Stomach (tissue), 9 donors: ENCODE data around the gene MAP1S. TPM values are rescaled to one million over a fixed set of nuclear protein-coding genes. Genes with fewer than 3 reads are reported as not detected.
"Not testable (repeated sequence)": the region's sequence is repeated elsewhere in the genome, so short reads cannot be mapped to it uniquely, and the experiment has no call there.

ENCODE experiments used
- DNase-seq, 2 donors: peaks; one replicate each; pipeline versions ENCODE4 v3.0.0 to v3.0.0-alpha.2; 2013 to 2019
- H3K27ac ChIP-seq, 5 donors: fragments of 200-600 bp in 4 of 5; sonication (generic) in 4 of 5; one replicate each; pipeline ENCODE4 v1.5.1; 2013 to 2019; ENCODE audit warnings: mild to moderate bottlenecking in 1 of 5, moderate library complexity in 1 of 5
- H3K27me3 ChIP-seq, 3 donors: fragments of 200-600 bp; sonication (generic); one replicate each; pipeline ENCODE4 v1.5.1; 2017 to 2019; ENCODE audit warnings: mixed run types in 1 of 3
- H3K36me3 ChIP-seq, 4 donors: fragments of 200-600 bp; sonication (generic); 1 replicate in 3 of 4; 2 replicates in 1 of 4; pipeline ENCODE4 v1.5.1; 2016 to 2019
- H3K4me1 ChIP-seq, 4 donors: fragments of 200-600 bp; sonication (generic); one replicate each; pipeline ENCODE4 v1.5.1; 2016 to 2019
- H3K4me3 ChIP-seq, 4 donors: fragments of 200-600 bp; sonication (generic) in 3 of 4; one replicate each; pipeline ENCODE4 v1.5.1; 2016 to 2019; ENCODE audit warnings: mild to moderate bottlenecking in 1 of 4
- H3K9me3 ChIP-seq, 4 donors: fragments of 200-600 bp; sonication (generic); one replicate each; pipeline ENCODE4 v1.5.1; 2016 to 2019
- EP300 ChIP-seq: sonication (generic); formaldehyde crosslinking; IDR thresholded peaks from one replicate; pipeline ENCODE4 v1.6.1; 2017; ENCODE audit warnings: antibody characterized with exemption
- POLR2A ChIP-seq, 4 donors: fragments of 450-650 bp; IDR thresholded peaks; one replicate each; pipeline ENCODE4 v1.6.1; 2016; ENCODE audit warnings: antibody characterized with exemption in 4 of 4, control low read depth in 2 of 4, mild to moderate bottlenecking in 1 of 4, moderate library complexity in 1 of 4
- POLR2AphosphoS5 ChIP-seq, 3 donors: sonication (generic); formaldehyde crosslinking; IDR thresholded peaks; one replicate each; pipeline ENCODE4 v1.6.1; 2016; ENCODE audit warnings: antibody characterized with exemption in 3 of 3
- WGBS, 5 donors: extraction: QIAGEN DNeasy Blood & Tissue Kit in 3 of 5; methylation state at CpG; one replicate each; pipeline versions ENCODE4 v1.1.5 to v1.1.7; 2013 to 2018; 5-methylcytosine and 5-hydroxymethylcytosine counted together
- intact Hi-C: fragments of 100-400 bp; cut with DNase I; formaldehyde crosslinking; loops from one replicate; pipeline ENCODE4 v1.15.1; 2023; ENCODE audit warnings: low total_unique reads
- polyA plus RNA-seq, 3 donors: library from polyadenylated mRNA; stranded (reverse); fragments of 200-250 nt; gene quantifications; one replicate each; pipeline ENCODE4 v1.2.3, GENCODE V29; 2013
- total RNA-seq, 5 donors: library from RNA; depleted of rRNA; stranded (reverse); fragments of >200 nt; gene quantifications; one replicate each; pipeline versions ENCODE4 v1.1.0 to v1.2.3, GENCODE V29; 2014 to 2016
- TF ChIP-seq, protein P1 (sequence below), 7 experiments: fragments of 450-650 bp in 4 of 7; fragments of 200-600 bp in 3 of 7; sonication (generic) in 3 of 7; IDR thresholded peaks; one replicate each; pipeline ENCODE4 v1.5.1; 2016 to 2019; ENCODE audit warnings: antibody characterized with exemption in 7 of 7, control low read depth in 2 of 7, mild to moderate bottlenecking in 1 of 7
- donor health status: healthy with polysubstance abuse.
- donor health status: Bipolar disorder and iron deficiency.
- donor health status: healthy.

Gene MAP1S
- total and polyA plus RNA-seq, 8 donors = 8.3 to 193 (median 27.8) TPM

DNA sequence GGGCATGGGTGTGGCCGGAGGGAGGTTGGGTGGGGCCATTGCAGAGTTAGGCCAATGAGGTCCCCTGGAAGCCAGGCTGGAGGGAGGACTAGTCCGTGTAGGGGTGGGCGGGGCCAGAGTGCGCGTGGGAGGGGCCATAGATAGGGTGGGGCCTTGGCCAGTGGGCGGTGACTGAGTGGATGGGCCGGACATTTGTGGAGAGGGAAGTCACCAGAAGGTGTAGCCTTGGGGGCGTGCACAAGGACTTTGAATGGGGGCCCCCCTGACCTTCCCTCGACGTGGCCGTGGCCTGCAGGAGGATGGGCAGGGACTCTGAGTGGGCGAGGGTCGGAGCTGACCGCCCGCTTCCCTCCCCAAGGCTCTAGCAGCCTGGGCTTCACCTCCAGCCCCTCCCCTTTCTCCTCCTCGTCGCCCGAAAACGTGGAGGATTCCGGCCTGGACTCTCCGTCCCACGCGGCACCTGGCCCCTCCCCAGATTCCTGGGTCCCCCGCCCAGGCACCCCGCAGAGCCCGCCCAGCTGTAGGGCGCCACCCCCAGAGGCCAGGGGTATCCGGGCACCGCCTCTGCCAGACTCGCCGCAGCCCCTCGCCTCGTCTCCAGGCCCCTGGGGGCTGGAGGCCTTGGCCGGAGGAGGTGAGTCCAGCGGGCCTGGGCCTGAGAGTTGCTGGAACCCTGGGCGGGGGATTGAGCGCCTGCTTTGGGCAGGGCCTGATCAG, 59.1 kb downstream of the MAP1S start:
- intact Hi-C loops = no loop called here
- peak overlapping the region in 2 of 5 donors; percentile 15 to 65 for H3K27ac ChIP-seq

DNA sequence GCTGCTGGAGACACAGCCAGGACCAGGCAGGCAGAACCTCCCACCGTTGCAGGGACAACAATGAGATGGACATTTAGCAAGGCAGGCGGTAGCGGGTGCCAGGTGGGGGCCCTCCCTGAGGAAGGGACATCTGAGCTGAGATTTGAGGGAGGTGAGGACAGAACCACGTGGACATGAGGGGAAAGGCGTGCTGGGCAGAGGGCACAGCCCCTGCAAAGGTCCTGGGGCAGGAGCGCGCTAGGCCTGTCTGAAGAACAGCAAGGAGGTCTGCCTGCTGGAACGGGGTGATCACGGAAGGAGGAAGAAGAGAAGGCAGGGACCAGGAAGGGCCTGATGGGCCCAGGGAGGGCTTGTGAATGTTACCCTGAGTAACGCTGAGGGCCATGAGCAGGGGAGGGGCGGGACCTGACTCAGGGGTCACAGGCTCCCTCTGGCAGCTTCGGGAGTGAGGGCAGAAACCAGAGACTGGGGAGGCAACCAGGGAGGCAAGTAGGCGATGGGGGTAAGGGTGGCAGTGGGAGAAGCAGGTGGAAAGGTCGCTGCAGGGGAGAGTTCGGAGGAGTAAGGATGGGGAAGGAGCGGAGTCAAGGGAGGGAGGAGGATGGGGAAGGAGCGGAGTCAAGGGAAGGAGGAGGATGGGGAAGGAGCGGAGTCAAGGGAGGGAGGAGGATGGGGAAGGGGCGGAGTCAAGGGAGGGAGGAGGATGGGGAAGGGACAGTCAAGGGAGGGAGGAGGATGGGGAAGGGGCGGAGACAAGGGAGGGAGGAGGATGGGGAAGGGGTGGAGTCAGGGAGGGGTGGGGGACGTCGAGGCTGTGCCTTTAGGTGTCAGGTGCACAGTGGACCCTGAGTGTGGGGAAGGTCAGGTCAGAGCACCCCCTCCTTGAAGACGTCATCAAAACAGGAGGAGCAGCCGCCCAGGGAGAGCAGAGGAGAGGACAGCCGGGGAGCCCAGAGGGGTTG, 60.0 kb downstream of the MAP1S start:
- Histone ChIP-seq H3K36me3 (peaks cover 0 to 5% (median 0%) of the 10 kb centered on the region in 4 donors), H3K4me3 (peak overlapping the region in 3 of 4 donors; percentile 34 to 47 (median 39)), H3K27ac (peak overlapping the region in 2 of 5 donors; percentile 15 to 65), H3K27me3 (peaks cover 0 to 55% (median 4%) of the 10 kb centered on the region in 3 donors), H3K4me1 (peaks cover 0 to 27% (median 20%) of the 10 kb centered on the region in 4 donors), H3K9me3 (no peaks in the 10 kb centered on the region)
- peak in 1 of 2 donors; percentile 73 for DNase-seq
- WGBS, 5 donors = 15 to 26% (median 21%) methylated on average over 25 of the region's 25 CpGs
- no peak for TF ChIP-seq POLR2A (IDR thresholded peaks at IDR 0.05)
- TF ChIP-seq, protein P1, sequence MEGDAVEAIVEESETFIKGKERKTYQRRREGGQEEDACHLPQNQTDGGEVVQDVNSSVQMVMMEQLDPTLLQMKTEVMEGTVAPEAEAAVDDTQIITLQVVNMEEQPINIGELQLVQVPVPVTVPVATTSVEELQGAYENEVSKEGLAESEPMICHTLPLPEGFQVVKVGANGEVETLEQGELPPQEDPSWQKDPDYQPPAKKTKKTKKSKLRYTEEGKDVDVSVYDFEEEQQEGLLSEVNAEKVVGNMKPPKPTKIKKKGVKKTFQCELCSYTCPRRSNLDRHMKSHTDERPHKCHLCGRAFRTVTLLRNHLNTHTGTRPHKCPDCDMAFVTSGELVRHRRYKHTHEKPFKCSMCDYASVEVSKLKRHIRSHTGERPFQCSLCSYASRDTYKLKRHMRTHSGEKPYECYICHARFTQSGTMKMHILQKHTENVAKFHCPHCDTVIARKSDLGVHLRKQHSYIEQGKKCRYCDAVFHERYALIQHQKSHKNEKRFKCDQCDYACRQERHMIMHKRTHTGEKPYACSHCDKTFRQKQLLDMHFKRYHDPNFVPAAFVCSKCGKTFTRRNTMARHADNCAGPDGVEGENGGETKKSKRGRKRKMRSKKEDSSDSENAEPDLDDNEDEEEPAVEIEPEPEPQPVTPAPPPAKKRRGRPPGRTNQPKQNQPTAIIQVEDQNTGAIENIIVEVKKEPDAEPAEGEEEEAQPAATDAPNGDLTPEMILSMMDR (IDR thresholded peaks at IDR 0.05) = no peak
- TF ChIP-seq EP300 = no peak
- TF ChIP-seq POLR2AphosphoS5 (IDR thresholded peaks at IDR 0.05) = no peak
- intact Hi-C loops = no loop called here

More for the DNA sequence above, 59.1 kb downstream of the MAP1S start:
- peak; percentile 74 to 79 for DNase-seq
- Histone ChIP-seq H3K36me3 (peaks cover 0 to 5% (median 0%) of the 10 kb centered on the region in 4 donors), H3K4me1 (peaks cover 0 to 22% (median 17%) of the 10 kb centered on the region in 4 donors), H3K27me3 (peaks cover 0 to 50% (median 4%) of the 10 kb centered on the region in 3 donors), H3K9me3 (no peaks in the 10 kb centered on the region), H3K4me3 (peak overlapping the region; percentile 23 to 47 (median 36))
- TF ChIP-seq POLR2AphosphoS5 (IDR thresholded peaks at IDR 0.05) (no peak), EP300 (no peak)
- TF ChIP-seq, protein P1 (IDR thresholded peaks at IDR 0.05) = no peak
- 12 to 19% (median 14%) methylated on average over 23 to 37 of the region's 37 CpGs for WGBS, 5 donors

DNA sequence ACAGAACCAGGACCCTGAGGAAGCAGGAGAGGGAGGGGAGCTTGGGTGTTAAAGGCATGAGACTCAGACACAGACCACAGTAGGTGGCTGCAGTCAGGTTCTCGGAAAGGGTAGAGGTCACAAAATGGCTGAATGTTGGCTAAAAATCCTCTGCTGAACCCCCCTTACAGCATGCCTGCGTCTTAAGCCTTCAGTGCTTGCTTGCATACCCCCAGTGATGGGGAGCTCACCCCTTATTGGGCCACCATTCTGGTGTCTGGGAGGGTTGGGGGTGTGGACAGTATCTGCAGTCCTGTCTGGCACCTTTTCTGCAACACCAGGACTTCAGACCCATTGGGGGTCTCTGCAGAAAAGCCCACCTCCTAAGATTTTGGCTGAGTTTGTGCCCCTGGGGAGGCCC, 61.5 kb downstream of the MAP1S start:
- peaks cover 0 to 31% (median 21%) of the 10 kb centered on the region in 4 donors for H3K4me1 ChIP-seq
- intact Hi-C loops = no loop called here
- TF ChIP-seq EP300 = no peak
- no peak overlapping the region for H3K4me3 ChIP-seq
- H3K9me3 ChIP-seq = no peaks in the 10 kb centered on the region
- WGBS, 5 donors = 71 to 100% (median 96%) methylated on average over 1 to 2 of the region's 2 CpGs
- DNase-seq = no peak
- peaks cover 0 to 10% (median 0%) of the 10 kb centered on the region in 4 donors for H3K36me3 ChIP-seq
- H3K27ac ChIP-seq = no peak overlapping the region
- peaks cover 0 to 62% (median 4%) of the 10 kb centered on the region in 3 donors for H3K27me3 ChIP-seq

DNA sequence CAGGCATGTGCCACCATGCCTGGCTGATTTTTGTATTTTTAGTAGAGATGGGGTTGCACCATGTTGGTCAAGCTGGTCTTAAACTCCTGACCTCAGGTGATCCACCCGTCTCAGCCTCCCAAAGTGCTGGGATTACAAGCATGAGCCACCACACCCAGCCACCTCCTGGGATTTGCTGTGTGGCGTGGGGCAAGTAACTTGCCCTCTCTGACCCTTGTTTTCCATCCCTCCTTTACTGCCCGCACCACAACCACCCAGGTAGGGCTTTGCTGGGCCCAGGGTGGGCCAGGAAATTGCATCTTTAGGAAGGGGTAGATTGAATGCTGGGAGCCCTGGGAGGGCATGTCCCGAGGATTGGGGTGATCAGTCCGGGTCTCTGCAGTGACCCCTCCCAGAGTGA, 64.4 kb downstream of the MAP1S start:
- H3K4me3 ChIP-seq, intact Hi-C loops: not testable (repeated sequence)
- WGBS, 5 donors = 61 to 77% (median 71%) methylated on average over 5 of the region's 5 CpGs

More for the DNA sequence above, 64.4 kb downstream of the MAP1S start:
- not testable (repeated sequence) for H3K36me3 ChIP-seq, H3K27ac ChIP-seq, DNase-seq, H3K9me3 ChIP-seq
- Histone ChIP-seq H3K27me3 (peaks cover 0 to 43% (median under 1%) of the 10 kb centered on the region in 3 donors), H3K4me1 (peaks cover 0 to 22% (median 13%) of the 10 kb centered on the region in 4 donors)

Other genes starting within 250 kb of the MAP1S start
- gene SLC27A1, start 249.0 kb upstream of the MAP1S start, total RNA-seq = 100 to 1,000 TPM in 1 of 5 donors, 10 to 100 TPM in 3, 1 to 10 TPM in 1; 5.5 to 116 (median 43.8) TPM
- 10 to 100 TPM in 1 of 3 donors, 1 to 10 TPM in 2; 4.0 to 12.7 (median 9.0) TPM for gene SLC27A1, start 249.0 kb upstream of the MAP1S start, polyA plus RNA-seq
- 100 to 1,000 TPM in 1 of 5 donors, 10 to 100 TPM in 3, 1 to 10 TPM in 1; 2.9 to 258 (median 32.9) TPM for gene PGLS, start 207.8 kb upstream of the MAP1S start, total RNA-seq
- 100 to 1,000 TPM in 2 of 3 donors, 10 to 100 TPM in 1; 85.0 to 120 (median 114) TPM for gene PGLS, start 207.8 kb upstream of the MAP1S start, polyA plus RNA-seq
- 100 to 1,000 TPM in 1 of 5 donors, 10 to 100 TPM in 4; 29.6 to 273 (median 43.6) TPM for gene COLGALT1, start 163.8 kb upstream of the MAP1S start, total RNA-seq
- 10 to 100 TPM; 15.1 to 36.3 (median 18.0) TPM for gene COLGALT1, start 163.8 kb upstream of the MAP1S start, polyA plus RNA-seq
- 1 to 10 TPM in 1 of 5 donors, under 1 TPM in 3, not detected in 1; under 0.01 to 2.2 (median 0.44) TPM for gene UNC13A, start 31.1 kb upstream of the MAP1S start, total RNA-seq
- gene UNC13A, start 31.1 kb upstream of the MAP1S start, polyA plus RNA-seq = under 1 TPM; 0.08 to 0.31 (median 0.15) TPM
- gene FCHO1, start 32.0 kb downstream of the MAP1S start, total RNA-seq = 1 to 10 TPM in 3 of 5 donors, under 1 TPM in 1, not detected in 1; 0.55 to 9.3 (median 2.0) TPM
- under 1 TPM; 0.53 to 0.92 (median 0.75) TPM for gene FCHO1, start 32.0 kb downstream of the MAP1S start, polyA plus RNA-seq
- gene B3GNT3, start 75.7 kb downstream of the MAP1S start, total RNA-seq = 100 to 1,000 TPM in 1 of 5 donors, 10 to 100 TPM in 4; 11.9 to 117 (median 25.7) TPM
- 10 to 100 TPM; 11.3 to 39.3 (median 11.3) TPM for gene B3GNT3, start 75.7 kb downstream of the MAP1S start, polyA plus RNA-seq
- gene INSL3, start 102.0 kb downstream of the MAP1S start, total RNA-seq = not detected
- gene INSL3, start 102.0 kb downstream of the MAP1S start, polyA plus RNA-seq = under 1 TPM in 1 of 3 donors, not detected in 2; 0.23 TPM
- gene JAK3, start 128.5 kb downstream of the MAP1S start, total RNA-seq = 10 to 100 TPM in 2 of 5 donors, 1 to 10 TPM in 2, under 1 TPM in 1; 0.89 to 50.2 (median 3.9) TPM
- 1 to 10 TPM; 2.3 to 3.2 (median 2.6) TPM for gene JAK3, start 128.5 kb downstream of the MAP1S start, polyA plus RNA-seq
- gene RPL18A, start 140.4 kb downstream of the MAP1S start, total RNA-seq = 1,000 to 10,000 TPM in 3 of 5 donors, 100 to 1,000 TPM in 2; 854 to 1,923 (median 1,089) TPM
- gene RPL18A, start 140.4 kb downstream of the MAP1S start, polyA plus RNA-seq = 1,000 to 10,000 TPM; 3,674 to 4,061 (median 3,993) TPM
- gene SLC5A5, start 152.5 kb downstream of the MAP1S start, total RNA-seq = 100 to 1,000 TPM in 2 of 5 donors, 10 to 100 TPM in 1, 1 to 10 TPM in 1, not detected in 1; 4.0 to 116 (median 70.7) TPM
- gene SLC5A5, start 152.5 kb downstream of the MAP1S start, polyA plus RNA-seq = 10 to 100 TPM in 1 of 3 donors, 1 to 10 TPM in 2; 1.3 to 19.7 (median 1.4) TPM
- 10 to 100 TPM; 15.8 to 98.7 (median 68.7) TPM for gene CCDC124, start 213.5 kb downstream of the MAP1S start, total RNA-seq
- 100 to 1,000 TPM; 107 to 149 (median 124) TPM for gene CCDC124, start 213.5 kb downstream of the MAP1S start, polyA plus RNA-seq
- not detected for gene KCNN1, start 247.6 kb downstream of the MAP1S start, total RNA-seq
- gene KCNN1, start 247.6 kb downstream of the MAP1S start, polyA plus RNA-seq = under 1 TPM in 2 of 3 donors, not detected in 1; 0.23 to 0.46 TPM